Endothelial cell of umbilical vein (primary cell): ENCODE measurements around the gene MAD2L2. TPM values are rescaled to one million over a fixed set of nuclear protein-coding genes. Genes with fewer than 3 reads are reported as not detected.

Experiments
- BruUV-seq: library from RNA; stranded (reverse); fragments of 400-500 nt; replicated peaks from 2 replicates; lab custom pipeline; 2021; lab: Mats Ljungman, UMichigan
- CTCF ChIA-PET: fragments of 300-600, 350-600 bp; sonication (Branson Sonifier 250); formaldehyde crosslinking; loops from one replicate; lab custom pipeline; 2021; ENCODE audit warnings: antibody characterized with exemption, inconsistent platforms; lab: Charles Lee
- POLR2A ChIA-PET: fragments of 300-600, 350-600 bp; sonication (Branson Sonifier 250); formaldehyde crosslinking; loops from one replicate; lab custom pipeline; 2021; ENCODE audit warnings: antibody characterized with exemption, inconsistent platforms; lab: Charles Lee
- DNase-seq: peaks from one replicate; pipeline ENCODE4 v3.0.0-alpha.2; 2011; ENCODE audit warnings: low read depth, low spot score
- FAIRE-seq: peaks from 2 replicates; lab custom pipeline; 2011; peaks lifted over from hg19 to GRCh38; lab: Jason Lieb, UNC
- H2AFZ ChIP-seq: 2 replicates; pipeline ENCODE4 v1.6.0; 2012; ENCODE audit warnings: low read depth, low read length, control low read depth, inconsistent platforms
- H3K27ac ChIP-seq: 2 replicates; pipeline ENCODE4 v1.5.1; 2011; ENCODE audit warnings: low read depth, mild to moderate bottlenecking, control low read depth, low read length, moderate library complexity; ENCODE audit not compliant: insufficient read depth
- H3K27me3 ChIP-seq, 2 experiments: 2 replicates each; pipeline versions ENCODE4 v1.6.0 to v1.6.1; 2011; ENCODE audit warnings: low read length in 2 of 2, mixed read lengths in 1 of 2; ENCODE audit not compliant: control insufficient read depth in 2 of 2, insufficient read depth in 2 of 2
- H3K36me3 ChIP-seq, 2 experiments: 2 replicates in 1 of 2; 3 replicates in 1 of 2; pipeline ENCODE4 v1.5.1; 2011; ENCODE audit warnings: low read length in 2 of 2, mild to moderate bottlenecking in 1 of 2, moderate library complexity in 1 of 2; ENCODE audit not compliant: control insufficient read depth in 2 of 2, insufficient read depth in 2 of 2; ENCODE audit errors: extremely low read depth in 1 of 2
- H3K4me1 ChIP-seq: 3 replicates; pipeline ENCODE4 v1.5.1; 2011; ENCODE audit warnings: mild to moderate bottlenecking, low read length; ENCODE audit not compliant: control insufficient read depth, insufficient read depth; ENCODE audit errors: extremely low read depth
- H3K4me2 ChIP-seq: 2 replicates; pipeline ENCODE4 v1.6.1; 2011; ENCODE audit warnings: low read length, control low read depth, mixed read lengths; ENCODE audit not compliant: insufficient read depth
- H3K4me3 ChIP-seq, 3 experiments: fragments of 200-600 bp in 1 of 3; sonication (generic), shearing (Covaris generic) in 1 of 3; replicated peaks in 1 of 3; 2 replicates each; pipeline ENCODE4 v1.5.1; 2011 to 2016; ENCODE audit warnings: control low read depth in 3 of 3, low read length in 3 of 3, mild to moderate bottlenecking in 2 of 3, inconsistent platforms in 1 of 3, low read depth in 1 of 3, moderate library complexity in 1 of 3; ENCODE audit not compliant: insufficient read depth in 1 of 3
- H3K79me2 ChIP-seq: 2 replicates; pipeline ENCODE4 v1.6.0; 2012; ENCODE audit warnings: low read length, inconsistent platforms; ENCODE audit not compliant: control insufficient read depth, insufficient read depth
- H3K9ac ChIP-seq: replicated peaks from 2 replicates; pipeline ENCODE3; 2011; ENCODE audit warnings: low read length, control low read depth; ENCODE audit not compliant: insufficient read depth; ENCODE audit errors: extremely low read depth
- H3K9me1 ChIP-seq: replicated peaks from 3 replicates; pipeline ENCODE4 v1.6.0; 2011; ENCODE audit warnings: mild to moderate bottlenecking, low read length; ENCODE audit not compliant: control insufficient read depth, insufficient read depth; ENCODE audit errors: extremely low read depth
- H3K9me3 ChIP-seq: replicated peaks from 2 replicates; pipeline ENCODE4 v1.5.1; 2012; ENCODE audit warnings: low read length, inconsistent platforms; ENCODE audit not compliant: control insufficient read depth, insufficient read depth
- H4K20me1 ChIP-seq: replicated peaks from 2 replicates; pipeline ENCODE3; 2011; ENCODE audit warnings: mild to moderate bottlenecking, low read length; ENCODE audit not compliant: control insufficient read depth, insufficient read depth; ENCODE audit errors: extremely low read depth
- CTCF ChIP-seq, 2 donors: IDR thresholded peaks; 1 replicate in 1 of 2; 2 replicates in 1 of 2; pipeline ENCODE4 v1.5.1; 2011; ENCODE audit warnings: low read length in 2 of 2, mild to moderate bottlenecking in 2 of 2, moderate library complexity in 2 of 2, control low read depth in 1 of 2, inconsistent platforms in 1 of 2, low read depth in 1 of 2; ENCODE audit not compliant: insufficient read depth in 1 of 2; ENCODE audit errors: extremely low read depth in 1 of 2
- EZH2 ChIP-seq: IDR thresholded peaks from 2 replicates; pipeline ENCODE4 v1.6.1; 2012; ENCODE audit warnings: borderline replicate concordance, low read depth, mild to moderate bottlenecking, moderate library complexity, low read length, inconsistent platforms; ENCODE audit not compliant: severe bottlenecking
- FOS ChIP-seq: IDR thresholded peaks from 2 replicates; pipeline ENCODE4 v1.6.1; 2011; ENCODE audit warnings: mild to moderate bottlenecking, low read length, moderate library complexity, borderline replicate concordance; ENCODE audit not compliant: insufficient read depth
- GATA2 ChIP-seq: IDR thresholded peaks from 2 replicates; pipeline ENCODE4 v1.7.0; 2011; ENCODE audit warnings: low read depth, mild to moderate bottlenecking, moderate library complexity, mixed read lengths, low read length; ENCODE audit not compliant: insufficient read length, insufficient read depth
- JUN ChIP-seq: IDR thresholded peaks from 2 replicates; pipeline ENCODE4 v1.6.1; 2011; ENCODE audit warnings: borderline replicate concordance, low read depth; ENCODE audit not compliant: insufficient read length, insufficient read depth
- MAX ChIP-seq: IDR thresholded peaks from 2 replicates; pipeline ENCODE4 v1.6.1; 2011; ENCODE audit not compliant: insufficient read depth, insufficient read length
- MYC ChIP-seq: IDR thresholded peaks from one replicate; pipeline ENCODE4 v1.6.1; 2011; ENCODE audit warnings: mild to moderate bottlenecking, low read depth, low read length
- POLR2A ChIP-seq: IDR thresholded peaks from 2 replicates; pipeline ENCODE4 v1.6.1; 2012; ENCODE audit warnings: low read depth, mild to moderate bottlenecking, control low read depth, low read length
- POLR2AphosphoS5 ChIP-seq: IDR thresholded peaks from 2 replicates; pipeline ENCODE4 v1.6.1; 2012; ENCODE audit warnings: low read depth, mild to moderate bottlenecking, control low read depth, low read length, moderate library complexity; ENCODE audit not compliant: insufficient read depth
- dilution Hi-C: fragments of 300-500 bp; cut with MboI; formaldehyde crosslinking; loops from one replicate; pipeline ENCODE4 v1.15.0; 2019; ENCODE audit warnings: low sequenced_read_pairs; ENCODE audit not compliant: extremely low pct_ligation_motif_present
- intact Hi-C: fragments of 100-400 bp; cut with micrococcal nuclease; formaldehyde crosslinking; loops from one replicate; pipeline ENCODE4 v1.10.0; 2022
- polyA plus RNA-seq, 4 experiments: library from polyadenylated mRNA; depleted of rRNA in 3 of 4; stranded (reverse) in 3 of 4; unstranded in 1 of 4; fragments of >200 nt; gene quantifications; 2 replicates each; pipeline versions ENCODE4 v1.2.1 to v1.2.3, GENCODE V29; 2011 to 2012; ENCODE audit warnings: missing spikeins in 1 of 4
- total RNA-seq: library from RNA; stranded (reverse); gene quantifications from 2 replicates; pipeline ENCODE4 v1.2.3, GENCODE V29; 2021

MAD2L2 gene
- total and polyA plus RNA-seq, 2 donors (not counting 3 experiments of a cell fraction or from before 2014, with no cell fraction given), result 35.9 to 74.2 TPM

GRCh38 chr1:11654137-11654938 lies 26.6 kb downstream of the MAD2L2 start, which contains the start of the genes FBXO2 and FBXO44:
Gene FBXO2, minus strand, starts transcription at chr1:11654429. Its CDS starts 89 bp downstream, at chr1:11654340.
Gene FBXO44, plus strand, starts transcription at chr1:11654877. Its CDS starts 959 bp downstream, at chr1:11655836.
- Histone ChIP-seq H2AFZ (peak within 1 kb of the TSS; percentile 85), H3K36me3 (no peaks in the 10 kb centered on the region), H4K20me1 (no peaks in the 10 kb centered on the region), H3K9ac (no peak within 1 kb of the TSS), H3K79me2 (no peaks in the 10 kb centered on the region), H3K27me3 (no peaks in the 10 kb centered on the region), H3K27ac (no peak within 1 kb of the TSS), H3K9me1 (no peaks in the 10 kb centered on the region), H3K4me3 (peak within 1 kb of the TSS; percentile 6 to 62 (median 34)), H3K4me1 (peaks cover 3% of the 10 kb centered on the region), H3K9me3 (no peaks in the 10 kb centered on the region), H3K4me2 (peak within 1 kb of the TSS; percentile 43)
- no peak for FAIRE-seq
- intact Hi-C loops, result loop anchor here (1.0 kb wide), 1 partner anchor 27 kb away; the partner anchor contains the start of gene MAD2L2
- dilution Hi-C loops, result no loop called here
- ChIA-PET POLR2A (interaction anchor here (1.5 kb wide), 1 partner anchor 254 kb away, joined by 4 read pairs; no protein-coding TSS in a partner anchor), CTCF (interaction anchor here (0.6 to 7.5 kb wide), 6 partner anchors 9 to 731 kb away, joined by 3 to 135 read pairs (median 18); partner anchors contain the start of gene FBXO6)
- no peak for DNase-seq
- TF ChIP-seq FOS (no peak), JUN (no peak), POLR2AphosphoS5 (no peak), POLR2A (no peak), GATA2 (no peak), CTCF (IDR thresholded peaks at IDR 0.05; ENCODE audit: extremely low read depth in 1 of 2, insufficient read depth in 1 of 2, low read depth in 1 of 2, low read length in 2 of 2) (no peak), MAX (no peak), MYC (no peak), EZH2 (no peak)
- no TSS peak for BruUV-seq
